ENCODE data around the gene SQOR. TPM values are rescaled to one million over a fixed set of nuclear protein-coding genes. Genes with fewer than 3 reads are reported as not detected.

Gene SQOR
- total RNA-seq, 4 donors from 2014 or later: 33.2 to 46.8 (median 39.9) TPM

DNA sequence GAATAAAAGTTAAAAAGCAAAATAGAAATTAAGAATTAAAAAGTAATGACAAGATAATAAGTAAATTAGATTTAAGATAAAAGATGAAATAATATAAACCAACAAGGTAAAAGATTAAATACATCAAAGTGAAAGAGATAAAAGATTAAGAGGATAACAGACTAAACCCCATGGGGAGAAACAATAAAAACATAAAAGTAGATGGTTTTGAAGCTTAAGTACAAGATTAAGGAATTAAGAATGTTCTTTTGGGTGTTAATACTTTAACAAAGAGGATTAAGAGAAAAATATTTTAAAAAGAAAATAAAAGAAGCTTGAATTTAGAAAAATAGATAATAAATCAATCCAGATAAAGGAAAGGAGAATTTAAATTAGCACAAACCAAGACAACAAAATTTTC, 85.4 kb downstream of the SQOR start:
- H3K27me3 ChIP-seq: peaks cover 4% of the 10 kb centered on the region
- no peak for TF ChIP-seq POLR2A (IDR thresholded peaks at IDR 0.05)
- TF ChIP-seq, protein P1, sequence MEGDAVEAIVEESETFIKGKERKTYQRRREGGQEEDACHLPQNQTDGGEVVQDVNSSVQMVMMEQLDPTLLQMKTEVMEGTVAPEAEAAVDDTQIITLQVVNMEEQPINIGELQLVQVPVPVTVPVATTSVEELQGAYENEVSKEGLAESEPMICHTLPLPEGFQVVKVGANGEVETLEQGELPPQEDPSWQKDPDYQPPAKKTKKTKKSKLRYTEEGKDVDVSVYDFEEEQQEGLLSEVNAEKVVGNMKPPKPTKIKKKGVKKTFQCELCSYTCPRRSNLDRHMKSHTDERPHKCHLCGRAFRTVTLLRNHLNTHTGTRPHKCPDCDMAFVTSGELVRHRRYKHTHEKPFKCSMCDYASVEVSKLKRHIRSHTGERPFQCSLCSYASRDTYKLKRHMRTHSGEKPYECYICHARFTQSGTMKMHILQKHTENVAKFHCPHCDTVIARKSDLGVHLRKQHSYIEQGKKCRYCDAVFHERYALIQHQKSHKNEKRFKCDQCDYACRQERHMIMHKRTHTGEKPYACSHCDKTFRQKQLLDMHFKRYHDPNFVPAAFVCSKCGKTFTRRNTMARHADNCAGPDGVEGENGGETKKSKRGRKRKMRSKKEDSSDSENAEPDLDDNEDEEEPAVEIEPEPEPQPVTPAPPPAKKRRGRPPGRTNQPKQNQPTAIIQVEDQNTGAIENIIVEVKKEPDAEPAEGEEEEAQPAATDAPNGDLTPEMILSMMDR (IDR thresholded peaks at IDR 0.05): no peak
- TF ChIP-seq POLR2AphosphoS5 (IDR thresholded peaks at IDR 0.05): no peak
- no peak for TF ChIP-seq EP300 (IDR thresholded peaks at IDR 0.05)
- no peaks in the 10 kb centered on the region for H3K4me1 ChIP-seq
- H3K4me3 ChIP-seq: no peak overlapping the region
- no peaks in the 10 kb centered on the region for H3K9me3 ChIP-seq
- no peak for DNase-seq (ENCODE audit: low spot score in 2 of 2)
- H3K27ac ChIP-seq: no peak overlapping the region
- no peaks in the 10 kb centered on the region for H3K36me3 ChIP-seq

DNA sequence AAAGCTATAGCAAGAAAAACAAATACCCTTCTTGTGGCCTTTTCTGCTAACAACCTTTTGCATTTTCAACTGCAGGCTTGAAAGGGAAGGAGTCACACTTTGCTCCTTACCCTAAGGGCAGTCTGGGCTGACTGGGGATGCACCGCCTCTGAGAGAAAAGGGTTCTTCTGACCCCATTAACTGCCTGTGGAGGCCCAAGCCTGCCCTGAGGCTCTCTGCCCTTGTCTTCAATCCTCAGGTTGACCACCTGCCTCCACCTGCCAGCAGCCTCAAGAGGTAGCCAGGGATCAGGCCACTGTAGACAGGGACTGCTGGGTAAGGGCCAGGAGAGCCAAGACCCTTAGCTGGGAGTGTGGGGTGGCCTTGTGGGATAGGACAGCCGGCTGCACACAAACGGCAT, 93.8 kb downstream of the SQOR start:
- Histone ChIP-seq H3K27ac (no peak overlapping the region), H3K4me1 (peaks cover 4% of the 10 kb centered on the region), H3K4me3 (no peak overlapping the region), H3K27me3 (peaks cover 10% of the 10 kb centered on the region), H3K9me3 (no peaks in the 10 kb centered on the region), H3K36me3 (no peaks in the 10 kb centered on the region)
- no peak for DNase-seq (ENCODE audit: low spot score in 2 of 2)
- TF ChIP-seq, protein P1 (IDR thresholded peaks at IDR 0.05): no peak
- TF ChIP-seq POLR2A (IDR thresholded peaks at IDR 0.05) (no peak), POLR2AphosphoS5 (IDR thresholded peaks at IDR 0.05) (no peak), EP300 (IDR thresholded peaks at IDR 0.05) (no peak)
- 82% methylated on average over 3 of the region's 3 CpGs for WGBS

DNA sequence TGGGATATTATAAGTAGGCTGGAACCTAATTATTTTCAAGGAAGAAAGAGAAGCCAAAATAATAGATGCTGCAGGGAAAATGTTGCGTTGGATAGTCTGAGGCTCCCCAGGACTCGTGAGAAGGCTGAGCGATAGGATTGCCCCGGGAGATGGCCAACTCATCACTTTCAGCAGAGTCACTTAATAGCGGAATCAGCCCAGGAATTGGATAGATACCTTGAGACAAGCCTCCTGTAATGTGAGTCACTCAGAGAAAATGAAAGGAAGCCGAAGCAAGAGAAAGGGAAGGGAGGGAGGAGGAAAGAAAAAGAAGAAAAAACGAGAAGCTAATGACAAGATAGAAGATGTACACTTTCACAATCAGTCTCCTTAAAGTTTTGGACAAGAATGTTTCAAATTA, 94.3 kb downstream of the SQOR start:
- Histone ChIP-seq H3K4me3 (no peak overlapping the region), H3K27ac (no peak overlapping the region), H3K27me3 (peaks cover 10% of the 10 kb centered on the region), H3K9me3 (no peaks in the 10 kb centered on the region), H3K36me3 (no peaks in the 10 kb centered on the region), H3K4me1 (peaks cover 4% of the 10 kb centered on the region)
- DNase-seq (ENCODE audit: low spot score in 2 of 2): no peak
- TF ChIP-seq POLR2AphosphoS5 (IDR thresholded peaks at IDR 0.05): no peak
- TF ChIP-seq, protein P1 (IDR thresholded peaks at IDR 0.05): no peak
- 58% methylated on average over 7 of the region's 7 CpGs for WGBS

DNA sequence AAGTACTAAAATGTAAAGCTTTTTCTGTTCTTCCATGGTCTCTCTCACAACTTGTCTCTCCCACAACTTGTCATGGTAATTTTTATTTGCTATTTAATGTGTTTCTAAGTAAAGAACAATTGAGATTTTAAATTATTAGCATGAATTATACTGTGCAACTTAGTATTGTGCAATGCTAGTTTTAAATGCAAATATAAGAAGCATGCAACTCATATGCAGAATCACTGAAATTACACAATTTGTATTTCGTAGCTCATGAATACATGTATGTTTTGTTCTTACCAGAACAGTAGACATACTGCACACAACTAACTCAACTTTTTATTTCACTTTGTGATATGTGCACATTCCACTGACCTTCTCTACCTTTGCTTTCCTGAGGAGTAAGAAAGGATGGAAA, 96.5 kb downstream of the SQOR start:
- H3K4me3 ChIP-seq: no peak overlapping the region
- no peaks in the 10 kb centered on the region for H3K9me3 ChIP-seq
- H3K27ac ChIP-seq: no peak overlapping the region
- TF ChIP-seq, protein P1 (IDR thresholded peaks at IDR 0.05): no peak
- TF ChIP-seq POLR2AphosphoS5 (IDR thresholded peaks at IDR 0.05): no peak
- TF ChIP-seq EP300 (IDR thresholded peaks at IDR 0.05): no peak
- TF ChIP-seq POLR2A (IDR thresholded peaks at IDR 0.05): no peak
- peaks cover 4% of the 10 kb centered on the region for H3K4me1 ChIP-seq
- DNase-seq (ENCODE audit: low spot score in 2 of 2): no peak
- 76% methylated on average over 1 of the region's 1 CpG for WGBS
- peaks cover 10% of the 10 kb centered on the region for H3K27me3 ChIP-seq
- H3K36me3 ChIP-seq: no peaks in the 10 kb centered on the region

DNA sequence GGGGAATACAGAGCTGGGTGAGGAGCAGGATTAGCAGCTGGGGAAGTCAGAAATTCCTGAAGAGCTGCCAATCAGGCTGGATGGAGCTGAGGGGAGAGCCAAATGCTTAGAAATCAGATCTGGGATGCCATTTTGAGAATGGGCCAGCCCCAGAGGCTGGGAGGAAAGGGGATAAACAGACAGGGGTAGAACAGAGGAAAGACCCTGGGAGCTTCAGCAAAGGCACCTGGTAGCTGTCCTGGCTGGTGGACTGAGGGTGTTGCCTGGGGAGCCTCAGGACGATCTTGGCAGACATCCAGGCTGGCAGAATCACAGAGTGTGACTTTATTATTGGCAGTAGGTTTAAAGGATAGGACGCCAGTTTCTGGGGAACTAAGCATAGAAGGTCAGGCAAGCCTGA, 97.8 kb downstream of the SQOR start:
- Histone ChIP-seq H3K36me3 (no peaks in the 10 kb centered on the region), H3K4me3 (no peak overlapping the region), H3K4me1 (peaks cover 4% of the 10 kb centered on the region), H3K9me3 (no peaks in the 10 kb centered on the region), H3K27ac (no peak overlapping the region), H3K27me3 (peaks cover 10% of the 10 kb centered on the region)
- WGBS: 11% methylated on average over 2 of the region's 2 CpGs
- DNase-seq (ENCODE audit: low spot score in 2 of 2): no peak
- TF ChIP-seq EP300 (IDR thresholded peaks at IDR 0.05) (no peak), POLR2AphosphoS5 (IDR thresholded peaks at IDR 0.05) (no peak)
- TF ChIP-seq, protein P1 (IDR thresholded peaks at IDR 0.05): no peak

Data from suprapubic skin (tissue), 4 donors.